Measurements from ENCODE around the gene ST6GALNAC6. TPM values are rescaled to one million over a fixed set of nuclear protein-coding genes. Genes with fewer than 3 reads are reported as not detected.
A peak's percentile ranks its signal among the peaks of the same experiment; 100 is the strongest.

ST6GALNAC6 gene
- total and polyA plus RNA-seq, 9 donors, result 35.9 to 60.6 (median 49.0) TPM

DNA sequence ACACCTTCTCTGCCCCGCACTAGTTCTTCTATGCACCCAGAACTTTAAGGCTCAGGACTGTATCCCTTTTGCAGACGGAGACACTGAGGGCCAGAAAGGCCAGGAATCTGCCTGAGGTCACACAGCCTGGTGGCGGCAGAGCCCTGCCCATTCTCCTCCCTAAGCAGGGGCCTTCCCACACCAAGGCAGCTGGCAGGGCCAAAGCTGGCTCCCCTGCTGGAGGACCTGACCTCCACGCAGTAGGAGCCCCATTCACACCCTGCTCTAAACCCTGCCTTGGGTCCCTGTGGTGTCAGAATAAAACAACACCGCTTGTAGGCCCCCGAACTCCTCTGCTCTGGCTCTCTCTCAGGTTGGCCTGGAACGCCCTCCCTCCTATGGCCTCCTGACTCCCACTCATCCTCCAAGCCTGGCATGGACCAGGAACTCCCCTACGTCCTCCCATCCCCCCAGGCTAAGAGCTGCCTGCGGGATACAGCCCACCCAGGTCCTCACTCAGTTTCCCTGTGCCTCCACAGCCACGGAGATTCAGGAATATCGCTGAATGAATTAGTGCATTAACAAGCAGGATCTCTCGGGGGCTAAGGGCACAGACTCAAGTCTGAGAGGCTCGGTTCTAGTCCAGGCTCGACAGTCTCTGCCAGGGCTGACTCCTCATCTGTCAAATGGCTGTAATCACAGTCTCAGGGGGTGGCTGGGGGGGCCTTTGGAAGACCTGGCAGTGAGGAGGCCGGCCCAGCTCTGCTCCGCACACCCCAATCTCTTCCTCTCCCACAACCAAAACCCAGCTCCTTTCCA, 2.8 kb downstream of the ST6GALNAC6 start:
- H3K36me3 ChIP-seq (ENCODE audit: control insufficient read depth, insufficient read depth, low read length), result peaks cover 43% of the 10 kb centered on the region
- 67% methylated on average over 8 of the region's 16 CpGs for WGBS (ENCODE audit: insufficient coverage)
- no peaks in the 10 kb centered on the region for H3K27me3 ChIP-seq (ENCODE audit: control insufficient read depth, insufficient read depth, low read length)
- H3K4me3 ChIP-seq (ENCODE audit: low read length), result peak overlapping the region; percentile 15
- peaks cover 14% of the 10 kb centered on the region for H3K9me3 ChIP-seq (replicated peaks; ENCODE audit: control insufficient read depth, low read depth, low read length)
- peaks cover 35% of the 10 kb centered on the region for H3K4me1 ChIP-seq (ENCODE audit: control insufficient read depth, insufficient read depth, low read length)
- H3K27ac ChIP-seq (ENCODE audit: low read length), result peak overlapping the region; percentile 82
- DNase-seq, result no peak

- Histone ChIP-seq H3K4me1 (ENCODE audit: control insufficient read depth, insufficient read depth, low read length) (peaks cover 35% of the 10 kb centered on the region), H3K36me3 (ENCODE audit: control insufficient read depth, insufficient read depth, low read length) (peaks cover 47% of the 10 kb centered on the region), H3K9me3 (replicated peaks; ENCODE audit: control insufficient read depth, low read depth, low read length) (peaks cover 14% of the 10 kb centered on the region), H3K4me3 (ENCODE audit: low read length) (no peak overlapping the region), H3K27me3 (ENCODE audit: control insufficient read depth, insufficient read depth, low read length) (no peaks in the 10 kb centered on the region), H3K27ac (ENCODE audit: low read length) (no peak overlapping the region)
- WGBS (ENCODE audit: insufficient coverage), result 94% methylated on average over 5 of the region's 8 CpGs
- no peak for DNase-seq
Measured at GRCh38 chr9:127895811-127896210, 3.6 kb downstream of the ST6GALNAC6 start.

DNA sequence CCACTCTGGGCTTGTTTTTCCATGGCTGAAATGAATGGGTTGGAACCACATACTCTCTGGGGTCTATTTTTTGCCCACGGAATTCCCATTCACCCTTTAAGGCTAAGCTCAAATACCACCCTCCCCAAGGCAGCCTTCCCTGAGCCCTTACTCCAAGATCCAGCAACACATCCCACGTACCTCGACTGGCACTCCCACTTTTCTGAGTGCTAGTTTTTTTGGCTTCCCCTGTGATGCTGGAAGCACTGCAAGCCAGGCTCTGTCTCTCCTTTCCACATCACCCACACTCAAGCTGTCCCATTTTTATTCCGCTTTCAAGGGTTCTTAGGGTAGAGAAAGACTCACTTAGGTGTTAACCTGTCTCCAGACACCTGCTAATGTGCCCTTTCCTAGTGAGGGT, 6.0 kb downstream of the ST6GALNAC6 start:
- 97% methylated on average over 3 of the region's 4 CpGs for WGBS (ENCODE audit: insufficient coverage)
- no peak overlapping the region for H3K27ac ChIP-seq (ENCODE audit: low read length)
- H3K4me3 ChIP-seq (ENCODE audit: low read length), result no peak overlapping the region
- H3K27me3 ChIP-seq (ENCODE audit: control insufficient read depth, insufficient read depth, low read length), result no peaks in the 10 kb centered on the region
- DNase-seq, result no peak
- peaks cover 59% of the 10 kb centered on the region for H3K36me3 ChIP-seq (ENCODE audit: control insufficient read depth, insufficient read depth, low read length)
- H3K4me1 ChIP-seq (ENCODE audit: control insufficient read depth, insufficient read depth, low read length), result peaks cover 23% of the 10 kb centered on the region
- H3K9me3 ChIP-seq (replicated peaks; ENCODE audit: control insufficient read depth, low read depth, low read length), result peaks cover 14% of the 10 kb centered on the region

GRCh38 chr9:127892831-127893230, 6.6 kb downstream of the ST6GALNAC6 start:
- H3K36me3 ChIP-seq (ENCODE audit: control insufficient read depth, insufficient read depth, low read length), result peaks cover 61% of the 10 kb centered on the region
- H3K4me3 ChIP-seq (ENCODE audit: low read length), result no peak overlapping the region
- no peaks in the 10 kb centered on the region for H3K27me3 ChIP-seq (ENCODE audit: control insufficient read depth, insufficient read depth, low read length)
- no peak for DNase-seq
- 85% methylated on average over 4 of the region's 6 CpGs for WGBS (ENCODE audit: insufficient coverage)
- no peak overlapping the region for H3K27ac ChIP-seq (ENCODE audit: low read length)
- H3K9me3 ChIP-seq (replicated peaks; ENCODE audit: control insufficient read depth, low read depth, low read length), result peaks cover 14% of the 10 kb centered on the region
- H3K4me1 ChIP-seq (ENCODE audit: control insufficient read depth, insufficient read depth, low read length), result peaks cover 18% of the 10 kb centered on the region

DNA sequence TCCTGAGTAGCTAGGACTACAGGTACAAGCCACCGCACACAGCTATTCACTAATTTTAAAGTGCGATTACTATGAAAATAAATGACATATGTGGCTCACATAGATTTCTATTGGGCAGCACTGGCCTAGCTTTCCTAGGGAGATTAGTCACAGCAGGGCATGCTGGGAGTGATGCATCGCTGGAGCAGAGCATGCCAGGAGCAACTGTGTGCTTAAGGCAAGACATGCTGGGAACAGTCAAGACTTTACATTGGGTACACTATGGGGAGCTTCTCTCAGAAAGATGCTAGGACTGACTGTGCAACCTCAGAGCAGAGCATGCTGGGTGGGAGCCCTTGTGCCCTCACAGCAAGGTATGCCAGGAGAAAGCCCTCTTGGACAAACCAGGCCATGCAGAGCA, 9.3 kb downstream of the ST6GALNAC6 start:
- no peak overlapping the region for H3K27ac ChIP-seq (ENCODE audit: low read length)
- no peak overlapping the region for H3K4me3 ChIP-seq (ENCODE audit: low read length)
- H3K4me1 ChIP-seq (ENCODE audit: control insufficient read depth, insufficient read depth, low read length), result peaks cover 11% of the 10 kb centered on the region
- no peak for DNase-seq
- H3K9me3 ChIP-seq (replicated peaks; ENCODE audit: control insufficient read depth, low read depth, low read length), result peaks cover 12% of the 10 kb centered on the region
- H3K27me3 ChIP-seq (ENCODE audit: control insufficient read depth, insufficient read depth, low read length), result no peaks in the 10 kb centered on the region
- WGBS (ENCODE audit: insufficient coverage), result 90% methylated on average over 3 of the region's 3 CpGs
- peaks cover 76% of the 10 kb centered on the region for H3K36me3 ChIP-seq (ENCODE audit: control insufficient read depth, insufficient read depth, low read length)

DNA sequence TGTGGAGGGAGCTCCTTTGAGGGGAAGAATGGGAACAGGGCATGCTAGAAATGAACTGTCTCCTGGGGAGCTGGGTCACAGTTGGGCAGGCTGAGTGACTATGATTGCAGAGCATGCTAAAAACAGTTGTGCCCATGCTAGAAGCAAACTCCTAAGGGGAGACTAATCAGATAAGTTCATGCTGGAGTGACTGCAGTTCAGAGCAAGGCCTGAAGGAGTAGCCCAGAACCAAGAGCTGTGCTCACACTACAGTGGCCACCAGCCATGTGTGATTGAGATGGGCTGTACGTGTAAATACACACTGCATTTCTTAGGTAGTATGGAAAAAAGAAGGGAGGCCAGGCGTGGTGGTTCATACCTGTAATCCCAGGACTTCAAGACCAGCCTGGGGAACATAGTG, 11.6 kb downstream of the ST6GALNAC6 start:
- no peak for DNase-seq
- Histone ChIP-seq H3K4me1 (ENCODE audit: control insufficient read depth, insufficient read depth, low read length) (peaks cover 27% of the 10 kb centered on the region), H3K4me3 (ENCODE audit: low read length) (no peak overlapping the region), H3K27me3 (ENCODE audit: control insufficient read depth, insufficient read depth, low read length) (no peaks in the 10 kb centered on the region), H3K27ac (ENCODE audit: low read length) (no peak overlapping the region), H3K36me3 (ENCODE audit: control insufficient read depth, insufficient read depth, low read length) (peaks cover 66% of the 10 kb centered on the region), H3K9me3 (replicated peaks; ENCODE audit: control insufficient read depth, low read depth, low read length) (peaks cover 2% of the 10 kb centered on the region)
- WGBS (ENCODE audit: insufficient coverage), result no CpG with 5 or more reads among the region's 2 CpGs

- H3K36me3 ChIP-seq (ENCODE audit: control insufficient read depth, insufficient read depth, low read length), result peaks cover 62% of the 10 kb centered on the region
- H3K27ac ChIP-seq (ENCODE audit: low read length), result no peak overlapping the region
- 93% methylated on average over 11 of the region's 18 CpGs for WGBS (ENCODE audit: insufficient coverage)
- no peaks in the 10 kb centered on the region for H3K27me3 ChIP-seq (ENCODE audit: control insufficient read depth, insufficient read depth, low read length)
- no peaks in the 10 kb centered on the region for H3K9me3 ChIP-seq (replicated peaks; ENCODE audit: control insufficient read depth, low read depth, low read length)
- no peak overlapping the region for H3K4me3 ChIP-seq (ENCODE audit: low read length)
- DNase-seq, result no peak
- H3K4me1 ChIP-seq (ENCODE audit: control insufficient read depth, insufficient read depth, low read length), result peaks cover 32% of the 10 kb centered on the region
Measured at GRCh38 chr9:127886401-127886972, 12.9 kb downstream of the ST6GALNAC6 start.

DNA sequence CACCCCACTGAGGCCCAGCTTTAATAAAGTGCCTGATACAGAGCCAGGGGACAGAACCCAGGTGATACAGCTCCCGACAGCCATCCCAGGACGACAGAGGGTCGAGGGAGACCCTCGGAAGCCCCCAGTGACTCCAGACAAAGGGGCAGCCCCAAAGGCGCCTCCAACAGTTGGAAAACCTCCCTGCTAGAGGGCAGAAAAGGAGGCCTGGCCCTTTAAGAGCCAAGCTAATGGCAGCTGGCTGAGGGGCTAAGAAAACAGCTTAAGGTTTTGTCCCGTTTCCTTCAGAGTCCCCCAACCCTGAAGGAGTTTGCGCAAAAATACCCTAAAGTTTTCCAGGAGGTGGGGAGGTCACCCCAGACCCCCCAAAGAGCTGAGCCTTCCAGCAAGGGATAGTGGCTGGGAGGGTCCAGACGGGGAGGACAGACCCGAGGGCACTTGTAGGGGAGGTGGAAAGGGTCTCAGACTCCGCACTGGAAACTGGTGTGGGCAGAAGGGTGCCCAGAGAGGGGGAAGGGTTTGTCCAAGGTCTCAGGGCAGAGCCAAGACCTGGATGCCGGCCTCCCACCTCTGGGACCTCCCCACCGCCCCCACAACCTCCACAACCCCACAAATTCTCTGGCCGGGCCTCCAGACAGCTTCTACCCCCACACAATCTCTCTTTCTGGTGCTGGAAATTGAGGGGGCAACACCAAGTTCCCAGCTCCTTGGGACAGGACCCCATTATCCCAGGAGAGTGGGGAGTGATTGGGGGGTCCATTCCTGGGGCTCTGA, 13.7 kb downstream of the ST6GALNAC6 start:
- 52% methylated on average over 9 of the region's 13 CpGs for WGBS (ENCODE audit: insufficient coverage)
- no peaks in the 10 kb centered on the region for H3K27me3 ChIP-seq (ENCODE audit: control insufficient read depth, insufficient read depth, low read length)

GRCh38 chr9:127884976-127885490, 14.4 kb downstream of the ST6GALNAC6 start:
- H3K4me3 ChIP-seq (ENCODE audit: low read length), result no peak overlapping the region
- H3K27ac ChIP-seq (ENCODE audit: low read length), result peak overlapping the region; percentile 63
- H3K27me3 ChIP-seq (ENCODE audit: control insufficient read depth, insufficient read depth, low read length), result no peaks in the 10 kb centered on the region
- peaks cover 49% of the 10 kb centered on the region for H3K36me3 ChIP-seq (ENCODE audit: control insufficient read depth, insufficient read depth, low read length)
- peaks cover 32% of the 10 kb centered on the region for H3K4me1 ChIP-seq (ENCODE audit: control insufficient read depth, insufficient read depth, low read length)
- WGBS (ENCODE audit: insufficient coverage), result 58% methylated on average over 10 of the region's 15 CpGs
- H3K9me3 ChIP-seq (replicated peaks; ENCODE audit: control insufficient read depth, low read depth, low read length), result no peaks in the 10 kb centered on the region
- DNase-seq, result no peak

More for the DNA sequence above, 13.7 kb downstream of the ST6GALNAC6 start:
- Histone ChIP-seq H3K4me3 (ENCODE audit: low read length) (no peak overlapping the region), H3K4me1 (ENCODE audit: control insufficient read depth, insufficient read depth, low read length) (peaks cover 32% of the 10 kb centered on the region), H3K27ac (ENCODE audit: low read length) (peak overlapping the region; percentile 63), H3K36me3 (ENCODE audit: control insufficient read depth, insufficient read depth, low read length) (peaks cover 56% of the 10 kb centered on the region), H3K9me3 (replicated peaks; ENCODE audit: control insufficient read depth, low read depth, low read length) (no peaks in the 10 kb centered on the region)
- DNase-seq, result no peak

- H3K4me1 ChIP-seq (ENCODE audit: control insufficient read depth, insufficient read depth, low read length), result peaks cover 32% of the 10 kb centered on the region
- no peaks in the 10 kb centered on the region for H3K9me3 ChIP-seq (replicated peaks; ENCODE audit: control insufficient read depth, low read depth, low read length)
- H3K27me3 ChIP-seq (ENCODE audit: control insufficient read depth, insufficient read depth, low read length), result no peaks in the 10 kb centered on the region
- 58% methylated on average over 11 of the region's 11 CpGs for WGBS (ENCODE audit: insufficient coverage)
- H3K27ac ChIP-seq (ENCODE audit: low read length), result peak overlapping the region; percentile 63
- no peak overlapping the region for H3K4me3 ChIP-seq (ENCODE audit: low read length)
- no peak for DNase-seq
- peaks cover 45% of the 10 kb centered on the region for H3K36me3 ChIP-seq (ENCODE audit: control insufficient read depth, insufficient read depth, low read length)
Measured at GRCh38 chr9:127884427-127884911, 14.9 kb downstream of the ST6GALNAC6 start.

Data from muscle of leg (tissue), 11 donors.